CD4-positive, alpha-beta T cell (primary cell): ENCODE results near the gene CCDC187. TPM values are rescaled to one million over a fixed set of nuclear protein-coding genes. Genes with fewer than 3 reads are reported as not detected.

Experiments
- ATAC-seq: fragments of 200-7000 bp; cut with Tn5 transposase; one replicate; pipeline ENCODE4 v1.10.0; 2022; ENCODE audit warnings: mild to moderate bottlenecking; ENCODE audit not compliant: poor library complexity
- CTCF ChIA-PET: fragments of 350-600 bp; sonication (Branson Sonifier 250); formaldehyde crosslinking; loops from one replicate; lab custom pipeline; 2021; ENCODE audit warnings: antibody characterized with exemption, inconsistent platforms; lab: Charles Lee
- POLR2A ChIA-PET: fragments of 350-600 bp; sonication (Branson Sonifier 250); formaldehyde crosslinking; loops from one replicate; lab custom pipeline; 2021; ENCODE audit warnings: antibody characterized with exemption, inconsistent platforms; lab: Charles Lee
- DNase-seq, 14 experiments: peaks; one replicate each; pipeline ENCODE4 v3.0.0-alpha.2; 2013 to 2020; ENCODE audit warnings: mixed read lengths in 2 of 14
- H3K27ac ChIP-seq, 2 donors: one replicate each; pipeline versions ENCODE4 v1.5.1 to v1.7.0; 2013; ENCODE audit warnings: low read length in 2 of 2, low read depth in 1 of 2, mild to moderate bottlenecking in 1 of 2
- H3K27me3 ChIP-seq, 2 experiments: 1 replicate in 1 of 2; 2 replicates in 1 of 2; pipeline versions ENCODE4 v1.6.1 to v1.7.0; 2013; ENCODE audit warnings: low read length in 2 of 2, control low read depth in 1 of 2, mild to moderate bottlenecking in 1 of 2, moderate library complexity in 1 of 2; ENCODE audit not compliant: insufficient read depth in 2 of 2, control insufficient read depth in 1 of 2
- H3K36me3 ChIP-seq: one replicate; pipeline ENCODE4 v1.6.1; 2013; ENCODE audit warnings: low read length, control low read depth; ENCODE audit not compliant: insufficient read depth
- H3K4me1 ChIP-seq: one replicate; pipeline ENCODE4 v1.6.1; 2013; ENCODE audit warnings: low read length, control low read depth; ENCODE audit not compliant: insufficient read depth
- H3K4me3 ChIP-seq: one replicate; pipeline ENCODE4 v1.5.1; 2013; ENCODE audit warnings: mild to moderate bottlenecking, low read length, moderate library complexity
- H3K9me3 ChIP-seq, 2 experiments: 1 replicate in 1 of 2; 2 replicates in 1 of 2; pipeline versions ENCODE4 v1.6.1 to v1.7.0; 2013; ENCODE audit warnings: low read length in 2 of 2, mild to moderate bottlenecking in 2 of 2, control low read depth in 1 of 2, moderate library complexity in 1 of 2; ENCODE audit not compliant: control insufficient read depth in 1 of 2, insufficient read depth in 1 of 2
- H3K27ac Mint-ChIP-seq: one replicate; pipeline ENCODE4 v1.8.0; 2020; ENCODE audit warnings: mixed read lengths
- H3K27me3 Mint-ChIP-seq: one replicate; pipeline ENCODE4 v1.8.0; 2021; ENCODE audit warnings: mixed read lengths
- H3K36me3 Mint-ChIP-seq: one replicate; pipeline ENCODE4 v1.8.0; 2021; ENCODE audit warnings: low read depth, mixed read lengths
- H3K4me1 Mint-ChIP-seq: one replicate; pipeline ENCODE4 v1.8.0; 2021; ENCODE audit warnings: low read depth, mixed read lengths
- H3K4me3 Mint-ChIP-seq: one replicate; pipeline ENCODE4 v1.8.0; 2020; ENCODE audit warnings: mild to moderate bottlenecking, mixed read lengths
- H3K9me3 Mint-ChIP-seq: one replicate; pipeline ENCODE4 v1.8.0; 2020; ENCODE audit warnings: mixed read lengths
- intact Hi-C, 2 experiments: fragments of 100-400 bp; cut with DNase I in 1 of 2; cut with micrococcal nuclease in 1 of 2; formaldehyde crosslinking; loops; one replicate each; pipeline versions ENCODE4 v1.15.1 to v1.9.0; 2023 to 2025; cut with DNase I, micrococcal nuclease
- total RNA-seq, 174 experiments: library from RNA in 2 of 174; stranded (reverse) in 2 of 174; gene quantifications; one replicate each; pipeline ENCODE4 v1.2.3 and lab custom pipeline; 2021 to 2026
- TF ChIP-seq, protein P1 (sequence below): fragments of 200-600 bp; IDR thresholded peaks from one replicate; pipeline ENCODE4 v1.8.0; 2022; ENCODE audit warnings: antibody characterized with exemption, mild to moderate bottlenecking

The CCDC187 gene
- total RNA-seq, 2 experiments from 2014 or later = not detected

DNA sequence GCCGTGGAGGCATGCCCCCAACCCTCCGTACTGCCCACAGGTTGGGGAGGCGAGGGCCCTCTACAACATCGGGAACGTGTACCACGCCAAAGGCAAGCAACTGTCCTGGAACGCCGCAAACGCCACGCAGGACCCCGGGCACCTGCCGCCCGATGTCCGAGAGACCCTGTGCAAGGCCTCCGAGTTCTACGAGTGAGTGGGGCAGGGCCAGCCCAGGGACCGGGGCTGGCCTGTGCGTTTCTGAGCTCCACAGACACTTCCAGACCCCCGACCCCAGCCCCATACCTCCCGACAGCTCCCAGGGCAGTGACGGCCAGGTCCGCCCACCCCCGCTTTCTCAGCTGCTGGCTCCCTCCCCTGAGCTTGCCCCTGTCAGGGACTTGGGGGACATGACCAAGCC, 33.0 kb upstream of the CCDC187 start:
- intact Hi-C loops = no loop called here
- TF ChIP-seq, protein P1, sequence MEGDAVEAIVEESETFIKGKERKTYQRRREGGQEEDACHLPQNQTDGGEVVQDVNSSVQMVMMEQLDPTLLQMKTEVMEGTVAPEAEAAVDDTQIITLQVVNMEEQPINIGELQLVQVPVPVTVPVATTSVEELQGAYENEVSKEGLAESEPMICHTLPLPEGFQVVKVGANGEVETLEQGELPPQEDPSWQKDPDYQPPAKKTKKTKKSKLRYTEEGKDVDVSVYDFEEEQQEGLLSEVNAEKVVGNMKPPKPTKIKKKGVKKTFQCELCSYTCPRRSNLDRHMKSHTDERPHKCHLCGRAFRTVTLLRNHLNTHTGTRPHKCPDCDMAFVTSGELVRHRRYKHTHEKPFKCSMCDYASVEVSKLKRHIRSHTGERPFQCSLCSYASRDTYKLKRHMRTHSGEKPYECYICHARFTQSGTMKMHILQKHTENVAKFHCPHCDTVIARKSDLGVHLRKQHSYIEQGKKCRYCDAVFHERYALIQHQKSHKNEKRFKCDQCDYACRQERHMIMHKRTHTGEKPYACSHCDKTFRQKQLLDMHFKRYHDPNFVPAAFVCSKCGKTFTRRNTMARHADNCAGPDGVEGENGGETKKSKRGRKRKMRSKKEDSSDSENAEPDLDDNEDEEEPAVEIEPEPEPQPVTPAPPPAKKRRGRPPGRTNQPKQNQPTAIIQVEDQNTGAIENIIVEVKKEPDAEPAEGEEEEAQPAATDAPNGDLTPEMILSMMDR = no peak
- DNase-seq (no peak), ATAC-seq (no peak)
- H3K27me3 ChIP-seq = no peaks in the 10 kb centered on the region
- CTCF ChIA-PET = no interaction called here
- POLR2A ChIA-PET = no interaction called here
- no peaks in the 10 kb centered on the region for H3K9me3 ChIP-seq
- no peaks in the 10 kb centered on the region for H3K4me1 ChIP-seq
- H3K27ac ChIP-seq = no peak overlapping the region
- H3K4me3 ChIP-seq = no peak overlapping the region
- H3K36me3 ChIP-seq = no peaks in the 10 kb centered on the region
- Mint-ChIP-seq H3K36me3 (no peaks in the 10 kb centered on the region), H3K4me3 (no peak overlapping the region), H3K9me3 (no peaks in the 10 kb centered on the region), H3K4me1 (no peaks in the 10 kb centered on the region), H3K27ac (no peak overlapping the region), H3K27me3 (no peaks in the 10 kb centered on the region)

DNA sequence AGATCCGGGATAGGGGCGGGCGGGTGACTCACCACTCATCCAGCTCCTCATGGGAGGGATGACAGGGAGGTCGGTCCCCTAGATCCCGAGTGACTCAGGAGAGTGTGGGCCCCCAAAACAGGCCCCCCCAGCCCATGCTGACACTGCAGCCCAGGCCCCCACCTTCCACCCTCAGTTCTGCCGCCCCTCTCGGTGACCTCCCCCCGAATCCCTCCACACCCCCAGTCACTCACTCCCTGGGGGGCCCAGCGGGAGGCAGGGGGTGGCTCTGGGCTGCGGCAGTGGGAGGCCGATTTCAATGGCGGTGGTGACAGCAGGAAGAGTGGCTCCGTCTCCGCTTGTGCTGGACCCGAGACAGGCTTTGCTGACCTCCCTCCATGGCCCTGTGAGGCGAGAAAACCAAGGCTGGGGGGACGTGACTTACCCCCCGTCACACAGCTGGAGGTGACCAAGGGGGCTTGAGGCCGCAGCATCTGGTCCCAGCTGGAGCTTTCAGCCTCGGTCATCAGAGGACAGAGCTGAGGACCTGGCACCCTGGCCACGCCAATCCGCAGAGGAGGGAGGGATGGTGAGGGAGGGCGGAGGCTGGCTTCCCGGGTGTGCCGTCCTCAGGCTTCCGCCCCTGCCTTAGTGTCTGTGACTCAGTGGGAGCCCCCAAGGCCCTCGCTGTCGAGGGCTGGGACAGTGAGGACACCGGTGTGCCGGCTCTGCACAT, 32.4 kb upstream of the CCDC187 start:
- intact Hi-C loops = no loop called here
- Mint-ChIP-seq H3K4me3 (no peak overlapping the region), H3K27ac (no peak overlapping the region), H3K9me3 (no peaks in the 10 kb centered on the region), H3K27me3 (no peaks in the 10 kb centered on the region), H3K36me3 (no peaks in the 10 kb centered on the region), H3K4me1 (no peaks in the 10 kb centered on the region)
- H3K9me3 ChIP-seq = no peaks in the 10 kb centered on the region
- no peaks in the 10 kb centered on the region for H3K36me3 ChIP-seq
- ChIA-PET POLR2A (no interaction called here), CTCF (no interaction called here)
- peaks cover 2% of the 10 kb centered on the region for H3K4me1 ChIP-seq
- ATAC-seq (no peak), DNase-seq (no peak)
- H3K27me3 ChIP-seq = no peaks in the 10 kb centered on the region
- TF ChIP-seq, protein P1 = no peak
- no peak overlapping the region for H3K27ac ChIP-seq
- no peak overlapping the region for H3K4me3 ChIP-seq

DNA sequence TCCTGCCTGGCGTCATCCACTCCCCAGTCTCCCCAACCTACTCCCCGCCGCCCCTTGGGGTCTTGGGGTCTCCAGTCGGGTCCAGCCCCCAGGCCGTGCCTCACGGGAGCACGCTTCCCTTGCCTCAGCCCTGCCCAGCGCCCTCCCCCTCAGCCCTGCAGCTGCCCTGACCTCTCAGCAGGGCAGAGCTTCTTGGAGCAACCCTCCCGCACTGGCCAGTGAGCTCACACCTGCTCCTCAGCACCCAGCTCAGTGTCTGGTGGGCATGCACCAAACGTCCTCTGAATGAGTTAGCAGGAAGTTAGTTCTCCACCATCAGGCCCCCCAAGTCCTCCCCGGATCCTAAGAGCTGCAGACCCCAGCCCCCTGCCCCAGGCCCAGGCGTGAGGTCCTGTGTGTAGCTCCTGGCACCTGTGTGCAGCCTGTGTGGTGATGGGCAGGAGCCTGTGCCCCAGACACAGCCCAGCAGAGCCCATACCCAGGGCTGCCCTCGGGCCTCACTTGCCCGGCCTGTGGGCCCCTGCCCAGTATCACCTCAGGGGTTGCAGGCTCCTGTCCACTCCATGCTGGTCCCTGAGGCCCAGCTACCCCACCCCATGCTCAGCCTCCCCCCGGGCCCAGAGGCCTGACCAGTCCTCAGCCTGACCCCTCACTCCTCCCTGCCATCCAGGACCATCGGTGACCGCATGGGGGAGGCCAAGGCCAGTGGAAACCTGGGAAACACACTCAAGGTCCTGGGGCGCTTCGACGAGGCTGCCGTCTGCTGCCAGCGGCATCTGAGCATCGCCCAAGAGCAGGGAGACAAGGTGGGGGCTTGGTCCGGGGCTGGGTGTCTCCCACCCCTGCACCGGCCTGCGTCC, 31.6 kb upstream of the CCDC187 start:
- TF ChIP-seq, protein P1 = no peak
- H3K27me3 ChIP-seq = no peaks in the 10 kb centered on the region
- Mint-ChIP-seq H3K27me3 (no peaks in the 10 kb centered on the region), H3K36me3 (no peaks in the 10 kb centered on the region), H3K9me3 (no peaks in the 10 kb centered on the region), H3K27ac (no peak overlapping the region), H3K4me1 (no peaks in the 10 kb centered on the region), H3K4me3 (no peak overlapping the region)
- intact Hi-C loops = no loop called here
- CTCF ChIA-PET = no interaction called here
- ATAC-seq (no peak), DNase-seq (no peak)
- POLR2A ChIA-PET = no interaction called here
- no peaks in the 10 kb centered on the region for H3K36me3 ChIP-seq
- no peaks in the 10 kb centered on the region for H3K9me3 ChIP-seq
- no peak overlapping the region for H3K4me3 ChIP-seq
- no peak overlapping the region for H3K27ac ChIP-seq
- peaks cover 2% of the 10 kb centered on the region for H3K4me1 ChIP-seq
